Mesendoderm (in vitro differentiated cells): Measurements from ENCODE around the gene HCK. TPM values are rescaled to one million over a fixed set of nuclear protein-coding genes. Genes with fewer than 3 reads are reported as not detected.
A peak's percentile ranks its signal among the peaks of the same experiment; 100 is the strongest.

ENCODE experiments used
- DNase-seq: peaks from one replicate; pipeline ENCODE4 v3.0.0; 2013
- H2AK5ac ChIP-seq: 2 replicates; pipeline ENCODE4 v1.6.1; 2013; ENCODE audit warnings: low read length, inconsistent platforms
- H2BK120ac ChIP-seq: 2 replicates; pipeline ENCODE4 v1.6.1; 2013; ENCODE audit warnings: low read depth, mild to moderate bottlenecking, low read length, moderate library complexity, mixed read lengths
- H2BK15ac ChIP-seq: replicated peaks from 2 replicates; pipeline ENCODE4 v1.6.1; 2013; ENCODE audit warnings: low read depth, mild to moderate bottlenecking, moderate library complexity
- H2BK5ac ChIP-seq: 2 replicates; pipeline ENCODE4 v1.6.1; 2013; ENCODE audit warnings: low read length, inconsistent platforms
- H3K18ac ChIP-seq: 2 replicates; pipeline ENCODE4 v1.6.1; 2013; ENCODE audit warnings: mild to moderate bottlenecking, low read length, mixed read lengths
- H3K23ac ChIP-seq: one replicate; pipeline ENCODE4 v1.6.1; 2013; ENCODE audit warnings: low read length
- H3K27ac ChIP-seq: 2 replicates; pipeline ENCODE4 v1.5.1; 2013; ENCODE audit warnings: low read depth, mild to moderate bottlenecking, inconsistent platforms, low read length, moderate library complexity
- H3K27me3 ChIP-seq: 2 replicates; pipeline ENCODE4 v1.6.1; 2013; ENCODE audit warnings: low read length, control low read depth, mild to moderate bottlenecking, inconsistent platforms; ENCODE audit not compliant: insufficient read depth, poor library complexity
- H3K36me3 ChIP-seq: 2 replicates; pipeline ENCODE4 v1.6.1; 2013; ENCODE audit warnings: low read length, inconsistent platforms; ENCODE audit not compliant: control insufficient read depth, insufficient read depth
- H3K4ac ChIP-seq: one replicate; pipeline ENCODE4 v1.6.1; 2013; ENCODE audit warnings: low read depth, mild to moderate bottlenecking, low read length, moderate library complexity
- H3K4me1 ChIP-seq: 2 replicates; pipeline ENCODE4 v1.6.1; 2013; ENCODE audit warnings: low read depth, low read length, inconsistent platforms; ENCODE audit not compliant: control insufficient read depth
- H3K4me2 ChIP-seq: 2 replicates; pipeline ENCODE4 v1.6.1; 2013; ENCODE audit warnings: low read length
- H3K4me3 ChIP-seq: 2 replicates; pipeline ENCODE4 v1.5.1; 2013; ENCODE audit warnings: mild to moderate bottlenecking, low read length
- H3K56ac ChIP-seq: one replicate; pipeline ENCODE4 v1.6.1; 2013; ENCODE audit warnings: low read length
- H3K79me1 ChIP-seq: 2 replicates; pipeline ENCODE4 v1.6.1; 2013; ENCODE audit warnings: low read length, inconsistent platforms
- H3K79me2 ChIP-seq: 2 replicates; pipeline ENCODE4 v1.6.1; 2013; ENCODE audit warnings: mild to moderate bottlenecking, low read length; ENCODE audit not compliant: control insufficient read depth, insufficient read depth
- H3K9ac ChIP-seq: 2 replicates; pipeline ENCODE4 v1.6.1; 2013; ENCODE audit warnings: low read length, inconsistent platforms
- H4K5ac ChIP-seq: one replicate; pipeline ENCODE4 v1.6.1; 2013; ENCODE audit warnings: low read length
- H4K8ac ChIP-seq: one replicate; pipeline ENCODE4 v1.6.1; 2013; ENCODE audit warnings: low read depth, mild to moderate bottlenecking, control low read depth, low read length, moderate library complexity
- WGBS: extraction: QIAGEN DNeasy Blood & Tissue Kit; methylation state at CpG from one replicate; pipeline ENCODE4 v1.1.7; 2013; ENCODE audit warnings: low lambda C conversion rate, missing lambda C conversion rate; ENCODE audit not compliant: insufficient coverage; ENCODE audit errors: extremely low coverage; 5-methylcytosine and 5-hydroxymethylcytosine counted together
- polyA plus RNA-seq, 2 experiments: library from polyadenylated mRNA; stranded (reverse); fragments of 200-250 nt; gene quantifications; one replicate each; pipeline ENCODE4 v1.2.3, GENCODE V29; 2013

The HCK gene
- polyA plus RNA-seq (2013, experiment 1 of 2) = 0.07 TPM
- polyA plus RNA-seq (2013, experiment 2 of 2) = 0.15 TPM

DNA sequence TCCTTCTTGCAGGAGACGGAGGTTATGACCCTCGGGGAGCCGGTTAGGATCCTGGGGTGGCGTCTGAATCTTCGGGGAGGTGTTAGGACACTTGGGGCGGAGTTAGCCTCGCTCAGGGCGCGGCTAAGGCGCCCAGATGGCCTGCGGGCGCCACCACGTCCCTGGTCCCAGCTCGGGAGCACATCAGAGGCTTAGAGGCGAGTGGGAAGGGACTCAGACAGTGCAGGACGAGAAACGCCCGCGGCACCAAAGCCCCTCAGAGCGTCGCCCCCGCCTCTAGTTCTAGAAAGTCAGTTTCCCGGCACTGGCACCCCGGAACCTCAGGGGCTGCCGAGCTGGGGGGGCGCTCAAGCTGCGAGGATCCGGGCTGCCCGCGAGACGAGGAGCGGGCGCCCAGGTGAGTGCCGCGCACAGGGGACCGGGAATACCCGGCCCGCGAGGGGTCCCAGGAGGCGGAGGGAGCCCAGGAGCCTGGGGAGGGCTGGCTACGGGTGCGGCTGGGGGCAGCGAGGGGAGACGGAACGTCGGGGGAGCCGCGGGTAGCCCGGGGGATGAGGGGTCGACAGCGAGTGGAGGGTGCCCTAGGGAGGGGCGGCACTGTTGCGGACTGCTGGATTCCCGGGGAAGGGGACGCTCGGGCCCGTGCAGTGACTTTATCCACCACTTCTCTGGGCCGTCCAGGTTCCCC lies at the start of gene HCK:
Gene HCK (plus strand): TSS at position 153 of the 688 bp plus-strand sequence.
- Histone ChIP-seq H3K79me2 (no peaks in the 10 kb centered on the region), H3K79me1 (no peaks in the 10 kb centered on the region), H4K5ac (no peak within 1 kb of the TSS), H3K56ac (peak within 1 kb of the TSS; percentile 60), H2BK15ac (no peak within 1 kb of the TSS), H2BK120ac (no peak within 1 kb of the TSS), H3K27me3 (peaks cover 17% of the 10 kb centered on the region), H3K4me3 (peak within 1 kb of the TSS; percentile 29), H3K9ac (peak within 1 kb of the TSS; percentile 47), H3K4me2 (peak within 1 kb of the TSS; percentile 70), H2BK5ac (no peak within 1 kb of the TSS), H3K23ac (peak within 1 kb of the TSS; percentile 24), H3K18ac (peak within 1 kb of the TSS; percentile 15), H3K36me3 (no peaks in the 10 kb centered on the region), H4K8ac (no peak within 1 kb of the TSS), H3K4ac (no peak within 1 kb of the TSS), H2AK5ac (no peak within 1 kb of the TSS), H3K27ac (no peak within 1 kb of the TSS), H3K4me1 (no peaks in the 10 kb centered on the region)
- no CpG with 5 or more reads among the region's 58 CpGs for WGBS
- DNase-seq = no peak

DNA sequence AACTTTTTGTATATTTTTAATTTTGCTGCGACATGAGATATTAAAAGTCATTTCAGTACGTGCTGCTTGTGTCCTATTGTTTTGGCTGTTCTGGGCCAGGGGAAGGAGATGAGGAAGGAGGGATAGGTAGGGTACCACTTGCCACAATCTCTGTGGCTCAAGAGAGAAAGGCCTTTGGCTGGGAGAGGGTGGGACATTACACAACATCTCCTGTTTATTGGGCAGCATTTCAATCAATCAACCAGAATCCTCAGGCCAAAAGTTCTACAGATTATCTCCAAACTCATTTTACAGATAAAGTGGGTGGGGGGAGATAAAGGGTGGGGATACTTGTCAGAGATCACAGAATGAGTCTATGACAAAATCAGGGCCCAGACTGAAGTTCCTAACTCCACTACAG lies 48.7 kb upstream of the HCK start:
- H3K27me3 ChIP-seq = no peaks in the 10 kb centered on the region
- no peak overlapping the region for H3K4me3 ChIP-seq
- H3K9ac ChIP-seq = no peak overlapping the region

DNA sequence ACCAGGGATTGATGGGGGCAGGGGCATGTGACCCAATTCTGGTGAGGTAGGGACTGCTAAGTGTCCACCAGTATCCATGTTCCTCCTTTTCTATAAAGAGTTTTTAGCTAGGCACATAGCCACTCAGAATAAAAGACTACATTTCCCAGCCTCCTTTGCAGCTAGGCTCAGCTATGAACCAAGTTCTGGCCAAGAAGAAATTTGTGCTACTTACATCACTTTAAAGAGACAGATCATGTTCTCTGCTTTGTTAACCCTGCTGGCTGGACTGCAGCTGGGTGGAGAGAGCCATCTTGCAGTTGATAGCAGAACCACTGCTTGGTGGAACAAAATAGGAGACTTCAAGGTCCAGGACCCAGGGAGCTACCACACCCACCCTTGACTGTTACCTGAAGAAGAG lies 47.1 kb upstream of the HCK start:
- H3K27ac ChIP-seq = no peak overlapping the region
- no peak overlapping the region for H4K8ac ChIP-seq
- H3K79me2 ChIP-seq = no peaks in the 10 kb centered on the region
- no peak overlapping the region for H2AK5ac ChIP-seq
- H3K79me1 ChIP-seq = no peaks in the 10 kb centered on the region
- no peak overlapping the region for H3K4me2 ChIP-seq
- no peak overlapping the region for H4K5ac ChIP-seq
- no peak overlapping the region for H2BK120ac ChIP-seq
- no peak overlapping the region for H3K56ac ChIP-seq
- H3K36me3 ChIP-seq = no peaks in the 10 kb centered on the region
- peak; percentile 39 for DNase-seq
- no peak overlapping the region for H3K9ac ChIP-seq
- H3K23ac ChIP-seq = no peak overlapping the region
- no peak overlapping the region for H3K18ac ChIP-seq
- no peak overlapping the region for H3K4ac ChIP-seq
- no peak overlapping the region for H3K4me3 ChIP-seq
- H3K27me3 ChIP-seq = no peaks in the 10 kb centered on the region
- H2BK15ac ChIP-seq = no peak overlapping the region
- H3K4me1 ChIP-seq = peaks cover 9% of the 10 kb centered on the region
- no peak overlapping the region for H2BK5ac ChIP-seq

More for the DNA sequence above, 48.7 kb upstream of the HCK start:
- Histone ChIP-seq H3K18ac (no peak overlapping the region), H3K36me3 (no peaks in the 10 kb centered on the region), H3K4me1 (peaks cover 6% of the 10 kb centered on the region), H3K4me2 (no peak overlapping the region), H3K56ac (no peak overlapping the region), H2BK5ac (no peak overlapping the region), H4K8ac (no peak overlapping the region), H2AK5ac (no peak overlapping the region), H4K5ac (no peak overlapping the region), H3K79me1 (no peaks in the 10 kb centered on the region), H3K79me2 (no peaks in the 10 kb centered on the region), H3K4ac (no peak overlapping the region), H3K27ac (no peak overlapping the region), H2BK15ac (no peak overlapping the region), H3K23ac (no peak overlapping the region), H2BK120ac (no peak overlapping the region)
- DNase-seq = no peak
- WGBS = no CpG with 5 or more reads among the region's 2 CpGs

DNA sequence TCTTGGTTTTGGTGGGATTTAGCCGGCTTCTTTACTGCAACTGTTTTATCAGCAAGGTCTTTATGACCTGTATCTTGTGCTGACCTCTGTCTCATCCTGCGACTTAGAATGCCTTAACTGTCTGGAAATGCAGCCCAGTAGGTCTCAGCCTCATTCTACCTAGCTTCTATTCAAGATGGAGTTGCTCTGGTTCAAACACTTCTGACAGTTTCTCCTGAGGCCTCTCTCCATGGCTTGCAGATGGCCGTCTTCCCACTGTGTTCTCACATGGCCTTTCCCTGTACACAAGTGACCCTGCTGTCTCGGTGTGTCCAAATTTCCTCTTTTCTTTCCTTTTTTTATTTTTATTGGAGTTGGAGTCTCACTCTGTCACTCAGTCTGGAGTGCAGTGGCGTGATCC lies 46.0 kb upstream of the HCK start:
- Histone ChIP-seq H3K27ac (no peak overlapping the region), H3K4ac (no peak overlapping the region), H3K18ac (no peak overlapping the region), H3K4me1 (peaks cover 10% of the 10 kb centered on the region), H3K56ac (no peak overlapping the region), H3K9ac (no peak overlapping the region), H3K4me3 (no peak overlapping the region), H3K27me3 (no peaks in the 10 kb centered on the region), H4K5ac (no peak overlapping the region), H3K4me2 (no peak overlapping the region), H3K79me1 (no peaks in the 10 kb centered on the region), H2AK5ac (no peak overlapping the region), H2BK5ac (no peak overlapping the region), H2BK120ac (no peak overlapping the region), H3K23ac (no peak overlapping the region), H4K8ac (no peak overlapping the region), H3K79me2 (no peaks in the 10 kb centered on the region), H3K36me3 (no peaks in the 10 kb centered on the region), H2BK15ac (no peak overlapping the region)
- no CpG with 5 or more reads among the region's 5 CpGs for WGBS
- DNase-seq = no peak

DNA sequence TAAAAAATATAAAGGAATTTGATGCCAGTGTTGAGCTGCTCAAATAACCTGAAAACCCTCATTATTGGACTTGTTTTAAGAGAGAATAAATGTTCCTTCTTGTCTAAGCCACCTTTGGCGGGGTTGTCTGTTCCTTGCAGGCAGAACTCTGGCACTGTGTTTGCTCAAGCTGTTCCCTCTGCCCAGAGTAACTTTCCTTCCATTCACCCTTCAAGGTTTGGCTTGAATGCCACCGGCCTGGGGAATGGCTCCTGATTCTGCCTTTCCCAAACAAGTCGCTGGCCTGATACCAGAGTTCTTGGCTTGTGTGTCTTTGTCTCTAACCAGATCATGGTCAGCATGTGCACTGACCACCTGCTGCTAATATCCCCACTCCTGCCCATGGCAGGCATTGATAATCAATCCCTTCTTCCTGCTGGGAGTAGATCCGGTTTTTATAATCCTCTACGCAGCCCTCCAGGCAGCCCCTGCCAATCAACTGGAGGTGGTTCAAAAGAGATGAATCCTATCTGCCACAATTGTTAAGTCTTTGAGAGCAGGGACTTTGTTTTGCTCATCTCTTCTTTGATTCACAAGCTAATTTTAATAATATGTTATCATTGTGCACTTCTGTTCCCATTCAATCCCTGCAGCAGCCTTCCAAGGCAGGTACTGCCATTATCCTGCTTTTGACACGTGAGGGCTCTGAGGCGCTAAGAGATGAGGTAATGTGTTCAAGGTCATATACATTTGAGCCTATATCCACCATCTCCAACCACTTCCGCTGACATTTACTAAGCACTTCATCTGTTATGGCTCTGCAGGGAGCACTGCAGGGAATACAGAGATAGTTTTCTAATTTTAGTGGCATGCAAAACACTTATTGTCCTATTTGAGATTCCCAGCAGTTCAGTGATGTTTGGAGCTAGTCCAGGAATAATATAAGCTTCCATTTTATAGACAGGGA lies 44.9 kb upstream of the HCK start:
- peak overlapping the region; percentile 56 for H3K4ac ChIP-seq
- peaks cover 10% of the 10 kb centered on the region for H3K4me1 ChIP-seq
- no peaks in the 10 kb centered on the region for H3K27me3 ChIP-seq
- H3K4me3 ChIP-seq = no peak overlapping the region
- no peak overlapping the region for H3K27ac ChIP-seq
- H2BK120ac ChIP-seq = no peak overlapping the region
- DNase-seq = peak; percentile 27
- no CpG with 5 or more reads among the region's 8 CpGs for WGBS
- H2AK5ac ChIP-seq = peak overlapping the region; percentile 27
- H3K4me2 ChIP-seq = no peak overlapping the region
- no peak overlapping the region for H4K5ac ChIP-seq
- no peaks in the 10 kb centered on the region for H3K36me3 ChIP-seq
- H2BK5ac ChIP-seq = no peak overlapping the region
- H3K79me2 ChIP-seq = no peaks in the 10 kb centered on the region
- no peak overlapping the region for H3K18ac ChIP-seq
- H3K9ac ChIP-seq = no peak overlapping the region
- no peak overlapping the region for H3K23ac ChIP-seq
- no peak overlapping the region for H4K8ac ChIP-seq
- H3K79me1 ChIP-seq = no peaks in the 10 kb centered on the region
- H3K56ac ChIP-seq = no peak overlapping the region
- no peak overlapping the region for H2BK15ac ChIP-seq
